ENCODE data around the gene FRMD4B. TPM values are rescaled to one million over a fixed set of nuclear protein-coding genes. Genes with fewer than 3 reads are reported as not detected.

The FRMD4B gene
- total and polyA plus RNA-seq, 10 of the 15 experiments (the other 5 are each of a cell fraction or from before 2014, with no cell fraction given), result 3.9 to 11.4 (median 8.0) TPM

- in situ Hi-C loops (cut with MboI), result loop anchor here (25.0 kb wide), 1 partner anchor 762 kb away; no protein-coding TSS in a partner anchor
- no peak for FAIRE-seq
- no peak for ATAC-seq
- no peak overlapping the region for H3K4me2 ChIP-seq (ENCODE audit: control insufficient read depth, insufficient read depth)
- H3K4me1 ChIP-seq (ENCODE audit: control insufficient read depth, insufficient read depth, low read length), result no peaks in the 10 kb centered on the region
- POLR2A ChIA-PET, result interaction anchor here (0.6 kb wide), 1 partner anchor 27 kb away, joined by 3 read pairs; no protein-coding TSS in a partner anchor
- WGBS (ENCODE audit: insufficient coverage, insufficient replicate concordance, low lambda C conversion rate, missing lambda C conversion rate), result 35% methylated on average over 4 of the region's 4 CpGs
- no peak overlapping the region for H3K27ac ChIP-seq (ENCODE audit: control insufficient read depth, insufficient read depth)
- no peaks in the 10 kb centered on the region for H3K27me3 ChIP-seq (replicated peaks in 1 of 2; ENCODE audit: control insufficient read depth in 2 of 2, insufficient read depth in 2 of 2, low read length in 1 of 2)
- BruUV-seq (replicated peaks), result no TSS peak
- no peaks in the 10 kb centered on the region for H3K9me3 ChIP-seq (replicated peaks; ENCODE audit: control insufficient read depth, insufficient read depth, low read length)
- no peaks in the 10 kb centered on the region for H3K79me2 ChIP-seq (ENCODE audit: control insufficient read depth, insufficient read depth, low read length)
- CTCF ChIA-PET, result interaction anchor here (1.3 to 7.5 kb wide), 5 partner anchors 13 to 231 kb away, joined by 3 to 54 read pairs (median 11); no protein-coding TSS in a partner anchor
- no peak overlapping the region for H3K4me3 ChIP-seq
- TF ChIP-seq CHD1 (IDR thresholded peaks at IDR 0.05; ENCODE audit: low read depth, low read length) (no peak), NR2F1 (conservative IDR thresholded peaks at IDR 0.05) (no peak), SREBF1 (IDR thresholded peaks at IDR 0.05; ENCODE audit: low read length) (no peak), USF2 (IDR thresholded peaks at IDR 0.05; ENCODE audit: borderline replicate concordance, low read depth, low read length) (no peak), EZH2 (IDR thresholded peaks at IDR 0.05; ENCODE audit: borderline replicate concordance, control insufficient read depth, low read depth, low read length) (no peak), ASH2L (IDR thresholded peaks at IDR 0.05; ENCODE audit: borderline replicate concordance, low read depth) (no peak), DPF2 (IDR thresholded peaks at IDR 0.05) (no peak), E4F1 (IDR thresholded peaks at IDR 0.05; ENCODE audit: borderline replicate concordance, partially characterized antibody) (no peak), HDAC2 (IDR thresholded peaks at IDR 0.05) (no peak)
- RAD21 ChIA-PET (ENCODE audit: unreplicated experiment), result interaction anchor here (0.7 to 4.2 kb wide), 10 partner anchors 12 to 136 kb away, joined by 3 to 28 read pairs (median 4); no protein-coding TSS in a partner anchor
- SMC1A ChIA-PET (ENCODE audit: uncharacterized antibody, unreplicated experiment), result interaction anchor here (0.9 to 3.8 kb wide), 11 partner anchors 8 to 259 kb away, joined by 3 to 28 read pairs (median 4); no protein-coding TSS in a partner anchor
- DNase-seq (ENCODE audit: low read depth, low spot score), result no peak
- intact Hi-C loops (cut with micrococcal nuclease; ENCODE audit: unreplicated experiment), result no loop called here
- H4K20me1 ChIP-seq (ENCODE audit: control insufficient read depth, insufficient read depth), result no peaks in the 10 kb centered on the region
- H3K36me3 ChIP-seq (ENCODE audit: control insufficient read depth in 2 of 2, insufficient read depth in 2 of 2, low read length in 1 of 2), result no peaks in the 10 kb centered on the region
- H2AFZ ChIP-seq (ENCODE audit: control insufficient read depth, low read depth, low read length), result no peak overlapping the region
- H3K9ac ChIP-seq (ENCODE audit: control insufficient read depth, insufficient read depth, low read length), result no peak overlapping the region
These were observed 210.8 kb downstream of the FRMD4B start for GRCh38 chr3:69174871-69175737.
